Endothelial cell of umbilical vein (primary cell): ENCODE measurements around the gene COL4A2. TPM values are rescaled to one million over a fixed set of nuclear protein-coding genes. Genes with fewer than 3 reads are reported as not detected.
A peak's percentile ranks its signal among the peaks of the same experiment; 100 is the strongest.

ENCODE experiments used
- BruUV-seq: library from RNA; stranded (reverse); fragments of 400-500 nt; replicated peaks from 2 replicates; lab custom pipeline; 2021; lab: Mats Ljungman, UMichigan
- CTCF ChIA-PET: fragments of 300-600, 350-600 bp; sonication (Branson Sonifier 250); formaldehyde crosslinking; loops from one replicate; lab custom pipeline; 2021; ENCODE audit warnings: antibody characterized with exemption, inconsistent platforms; lab: Charles Lee
- POLR2A ChIA-PET: fragments of 300-600, 350-600 bp; sonication (Branson Sonifier 250); formaldehyde crosslinking; loops from one replicate; lab custom pipeline; 2021; ENCODE audit warnings: antibody characterized with exemption, inconsistent platforms; lab: Charles Lee
- DNase-seq: peaks from one replicate; pipeline ENCODE4 v3.0.0-alpha.2; 2011; ENCODE audit warnings: low read depth, low spot score
- FAIRE-seq: peaks from 2 replicates; lab custom pipeline; 2011; peaks lifted over from hg19 to GRCh38; lab: Jason Lieb, UNC
- H2AFZ ChIP-seq: 2 replicates; pipeline ENCODE4 v1.6.0; 2012; ENCODE audit warnings: low read depth, low read length, control low read depth, inconsistent platforms
- H3K27ac ChIP-seq: 2 replicates; pipeline ENCODE4 v1.5.1; 2011; ENCODE audit warnings: low read depth, mild to moderate bottlenecking, control low read depth, low read length, moderate library complexity; ENCODE audit not compliant: insufficient read depth
- H3K27me3 ChIP-seq, 2 experiments: 2 replicates each; pipeline versions ENCODE4 v1.6.0 to v1.6.1; 2011; ENCODE audit warnings: low read length in 2 of 2, mixed read lengths in 1 of 2; ENCODE audit not compliant: control insufficient read depth in 2 of 2, insufficient read depth in 2 of 2
- H3K36me3 ChIP-seq, 2 experiments: 2 replicates in 1 of 2; 3 replicates in 1 of 2; pipeline ENCODE4 v1.5.1; 2011; ENCODE audit warnings: low read length in 2 of 2, mild to moderate bottlenecking in 1 of 2, moderate library complexity in 1 of 2; ENCODE audit not compliant: control insufficient read depth in 2 of 2, insufficient read depth in 2 of 2; ENCODE audit errors: extremely low read depth in 1 of 2
- H3K4me1 ChIP-seq: 3 replicates; pipeline ENCODE4 v1.5.1; 2011; ENCODE audit warnings: mild to moderate bottlenecking, low read length; ENCODE audit not compliant: control insufficient read depth, insufficient read depth; ENCODE audit errors: extremely low read depth
- H3K4me2 ChIP-seq: 2 replicates; pipeline ENCODE4 v1.6.1; 2011; ENCODE audit warnings: low read length, control low read depth, mixed read lengths; ENCODE audit not compliant: insufficient read depth
- H3K4me3 ChIP-seq, 3 experiments: fragments of 200-600 bp in 1 of 3; sonication (generic), shearing (Covaris generic) in 1 of 3; replicated peaks in 1 of 3; 2 replicates each; pipeline ENCODE4 v1.5.1; 2011 to 2016; ENCODE audit warnings: control low read depth in 3 of 3, low read length in 3 of 3, mild to moderate bottlenecking in 2 of 3, inconsistent platforms in 1 of 3, low read depth in 1 of 3, moderate library complexity in 1 of 3; ENCODE audit not compliant: insufficient read depth in 1 of 3
- H3K79me2 ChIP-seq: 2 replicates; pipeline ENCODE4 v1.6.0; 2012; ENCODE audit warnings: low read length, inconsistent platforms; ENCODE audit not compliant: control insufficient read depth, insufficient read depth
- H3K9ac ChIP-seq: replicated peaks from 2 replicates; pipeline ENCODE3; 2011; ENCODE audit warnings: low read length, control low read depth; ENCODE audit not compliant: insufficient read depth; ENCODE audit errors: extremely low read depth
- H3K9me1 ChIP-seq: replicated peaks from 3 replicates; pipeline ENCODE4 v1.6.0; 2011; ENCODE audit warnings: mild to moderate bottlenecking, low read length; ENCODE audit not compliant: control insufficient read depth, insufficient read depth; ENCODE audit errors: extremely low read depth
- H3K9me3 ChIP-seq: replicated peaks from 2 replicates; pipeline ENCODE4 v1.5.1; 2012; ENCODE audit warnings: low read length, inconsistent platforms; ENCODE audit not compliant: control insufficient read depth, insufficient read depth
- H4K20me1 ChIP-seq: replicated peaks from 2 replicates; pipeline ENCODE3; 2011; ENCODE audit warnings: mild to moderate bottlenecking, low read length; ENCODE audit not compliant: control insufficient read depth, insufficient read depth; ENCODE audit errors: extremely low read depth
- CTCF ChIP-seq, 2 donors: IDR thresholded peaks; 1 replicate in 1 of 2; 2 replicates in 1 of 2; pipeline ENCODE4 v1.5.1; 2011; ENCODE audit warnings: low read length in 2 of 2, mild to moderate bottlenecking in 2 of 2, moderate library complexity in 2 of 2, control low read depth in 1 of 2, inconsistent platforms in 1 of 2, low read depth in 1 of 2; ENCODE audit not compliant: insufficient read depth in 1 of 2; ENCODE audit errors: extremely low read depth in 1 of 2
- EZH2 ChIP-seq: IDR thresholded peaks from 2 replicates; pipeline ENCODE4 v1.6.1; 2012; ENCODE audit warnings: borderline replicate concordance, low read depth, mild to moderate bottlenecking, moderate library complexity, low read length, inconsistent platforms; ENCODE audit not compliant: severe bottlenecking
- FOS ChIP-seq: IDR thresholded peaks from 2 replicates; pipeline ENCODE4 v1.6.1; 2011; ENCODE audit warnings: mild to moderate bottlenecking, low read length, moderate library complexity, borderline replicate concordance; ENCODE audit not compliant: insufficient read depth
- GATA2 ChIP-seq: IDR thresholded peaks from 2 replicates; pipeline ENCODE4 v1.7.0; 2011; ENCODE audit warnings: low read depth, mild to moderate bottlenecking, moderate library complexity, mixed read lengths, low read length; ENCODE audit not compliant: insufficient read length, insufficient read depth
- JUN ChIP-seq: IDR thresholded peaks from 2 replicates; pipeline ENCODE4 v1.6.1; 2011; ENCODE audit warnings: borderline replicate concordance, low read depth; ENCODE audit not compliant: insufficient read length, insufficient read depth
- MAX ChIP-seq: IDR thresholded peaks from 2 replicates; pipeline ENCODE4 v1.6.1; 2011; ENCODE audit not compliant: insufficient read depth, insufficient read length
- MYC ChIP-seq: IDR thresholded peaks from one replicate; pipeline ENCODE4 v1.6.1; 2011; ENCODE audit warnings: mild to moderate bottlenecking, low read depth, low read length
- POLR2A ChIP-seq: IDR thresholded peaks from 2 replicates; pipeline ENCODE4 v1.6.1; 2012; ENCODE audit warnings: low read depth, mild to moderate bottlenecking, control low read depth, low read length
- POLR2AphosphoS5 ChIP-seq: IDR thresholded peaks from 2 replicates; pipeline ENCODE4 v1.6.1; 2012; ENCODE audit warnings: low read depth, mild to moderate bottlenecking, control low read depth, low read length, moderate library complexity; ENCODE audit not compliant: insufficient read depth
- dilution Hi-C: fragments of 300-500 bp; cut with MboI; formaldehyde crosslinking; loops from one replicate; pipeline ENCODE4 v1.15.0; 2019; ENCODE audit warnings: low sequenced_read_pairs; ENCODE audit not compliant: extremely low pct_ligation_motif_present
- intact Hi-C: fragments of 100-400 bp; cut with micrococcal nuclease; formaldehyde crosslinking; loops from one replicate; pipeline ENCODE4 v1.10.0; 2022
- polyA plus RNA-seq, 4 experiments: library from polyadenylated mRNA; depleted of rRNA in 3 of 4; stranded (reverse) in 3 of 4; unstranded in 1 of 4; fragments of >200 nt; gene quantifications; 2 replicates each; pipeline versions ENCODE4 v1.2.1 to v1.2.3, GENCODE V29; 2011 to 2012; ENCODE audit warnings: missing spikeins in 1 of 4
- total RNA-seq: library from RNA; stranded (reverse); gene quantifications from 2 replicates; pipeline ENCODE4 v1.2.3, GENCODE V29; 2021

COL4A2 gene
- total and polyA plus RNA-seq, 2 donors (not counting 3 experiments of a cell fraction or from before 2014, with no cell fraction given), result 792 to 940 TPM

GRCh38 chr13:110512198-110512740, 205.2 kb downstream of the COL4A2 start:
- no peak for FAIRE-seq

More at GRCh38 chr13:110512198-110512740, 205.2 kb downstream of the COL4A2 start:
- no peak for TF ChIP-seq GATA2
- TF ChIP-seq FOS, result no peak
- no peak for TF ChIP-seq POLR2AphosphoS5
- no peak for TF ChIP-seq EZH2
- TF ChIP-seq JUN, result no peak
- TF ChIP-seq MAX, result no peak
- TF ChIP-seq CTCF (IDR thresholded peaks at IDR 0.05; ENCODE audit: extremely low read depth in 1 of 2, insufficient read depth in 1 of 2, low read depth in 1 of 2, low read length in 2 of 2), result no peak
- no peak for TF ChIP-seq POLR2A
- no peak for TF ChIP-seq MYC
- dilution Hi-C loops (no loop called here), intact Hi-C loops (no loop called here)
- Histone ChIP-seq H3K9me1 (no peaks in the 10 kb centered on the region), H3K9me3 (no peaks in the 10 kb centered on the region), H3K36me3 (peaks cover 21 to 35% of the 10 kb centered on the region in 2 experiments), H3K79me2 (no peaks in the 10 kb centered on the region), H2AFZ (no peak overlapping the region), H3K4me3 (no peak overlapping the region), H3K27me3 (no peaks in the 10 kb centered on the region), H3K27ac (no peak overlapping the region), H3K4me1 (no peaks in the 10 kb centered on the region), H3K4me2 (no peak overlapping the region), H4K20me1 (no peaks in the 10 kb centered on the region), H3K9ac (no peak overlapping the region)
- TSS peak; percentile 92 for BruUV-seq
- DNase-seq, result no peak
- POLR2A ChIA-PET, result no interaction called here
- CTCF ChIA-PET, result no interaction called here
